Nephron progenitor cell (in vitro differentiated cells): ENCODE measurements around the gene FN1.

Experiments
- DNase-seq: peaks from one replicate; pipeline ENCODE4 v3.0.0; 2021
- H3K27ac Mint-ChIP-seq: 2 replicates; pipeline ENCODE4 v1.8.0; 2021; ENCODE audit warnings: mild to moderate bottlenecking, moderate library complexity, mixed read lengths
- H3K27me3 Mint-ChIP-seq: 2 replicates; pipeline ENCODE4 v1.8.0; 2021; ENCODE audit warnings: mild to moderate bottlenecking, low read depth, mixed read lengths; ENCODE audit not compliant: poor library complexity
- H3K36me3 Mint-ChIP-seq: 2 replicates; pipeline ENCODE4 v1.8.0; 2021; ENCODE audit warnings: low read depth, mixed read lengths
- H3K4me1 Mint-ChIP-seq: 2 replicates; pipeline ENCODE4 v1.8.0; 2021; ENCODE audit warnings: mixed read lengths
- H3K4me3 Mint-ChIP-seq: 2 replicates; pipeline ENCODE4 v1.8.0; 2021; ENCODE audit warnings: mild to moderate bottlenecking, moderate library complexity, mixed read lengths
- H3K9me3 Mint-ChIP-seq: 2 replicates; pipeline ENCODE4 v1.8.0; 2021; ENCODE audit warnings: mild to moderate bottlenecking, moderate library complexity, mixed read lengths
- CTCF ChIP-seq: fragments of 200-600 bp; sonication (generic); IDR thresholded peaks from 2 replicates; pipeline ENCODE4 v1.5.0; 2021; ENCODE audit warnings: antibody characterized with exemption

FN1 gene

GRCh38 chr2:215429424-215429823 is 6.4 kb downstream of the FN1 start:
- Mint-ChIP-seq H3K27ac (no peak overlapping the region), H3K36me3 (peaks cover 84% of the 10 kb centered on the region), H3K4me1 (peaks cover 34% of the 10 kb centered on the region), H3K9me3 (peaks cover 3% of the 10 kb centered on the region), H3K27me3 (peaks cover 8% of the 10 kb centered on the region), H3K4me3 (no peak overlapping the region)
- TF ChIP-seq CTCF: no peak
- DNase-seq: no peak

GRCh38 chr2:215428060-215428910 is 7.6 kb downstream of the FN1 start:
- H3K9me3 Mint-ChIP-seq: peaks cover 3% of the 10 kb centered on the region
- no peak overlapping the region for H3K27ac Mint-ChIP-seq
- TF ChIP-seq CTCF: no peak
- H3K27me3 Mint-ChIP-seq: peaks cover 8% of the 10 kb centered on the region
- peaks cover 94% of the 10 kb centered on the region for H3K36me3 Mint-ChIP-seq
- H3K4me3 Mint-ChIP-seq: no peak overlapping the region
- DNase-seq: no peak
- peaks cover 23% of the 10 kb centered on the region for H3K4me1 Mint-ChIP-seq

- Mint-ChIP-seq H3K27me3 (peaks cover 5% of the 10 kb centered on the region), H3K4me1 (peaks cover 16% of the 10 kb centered on the region), H3K27ac (peak overlapping the region; percentile 17), H3K9me3 (peaks cover 3% of the 10 kb centered on the region), H3K36me3 (peaks cover 90% of the 10 kb centered on the region), H3K4me3 (no peak overlapping the region)
- no peak for DNase-seq
- TF ChIP-seq CTCF: no peak
Measured at GRCh38 chr2:215427585-215427984, 8.3 kb downstream of the FN1 start.

- peaks cover 5% of the 10 kb centered on the region for H3K4me1 Mint-ChIP-seq
- peaks cover 2% of the 10 kb centered on the region for H3K27me3 Mint-ChIP-seq
- peak overlapping the region; percentile 54 for H3K27ac Mint-ChIP-seq
Measured at GRCh38 chr2:215425021-215425782, 10.7 kb downstream of the FN1 start.

GRCh38 chr2:215423928-215424540 is 11.8 kb downstream of the FN1 start:
- Mint-ChIP-seq H3K27me3 (peaks cover 2% of the 10 kb centered on the region), H3K4me1 (peaks cover 5% of the 10 kb centered on the region), H3K27ac (no peak overlapping the region), H3K4me3 (no peak overlapping the region), H3K36me3 (peaks cover 84% of the 10 kb centered on the region), H3K9me3 (peaks cover 3% of the 10 kb centered on the region)
- DNase-seq: no peak
- no peak for TF ChIP-seq CTCF

More at GRCh38 chr2:215425021-215425782, 10.7 kb downstream of the FN1 start:
- H3K4me3 Mint-ChIP-seq: no peak overlapping the region
- H3K9me3 Mint-ChIP-seq: peaks cover 3% of the 10 kb centered on the region
- DNase-seq: no peak
- no peak for TF ChIP-seq CTCF
- peaks cover 90% of the 10 kb centered on the region for H3K36me3 Mint-ChIP-seq
